Transverse colon (tissue), 4 donors: ENCODE data around the gene OR52J3. TPM values are rescaled to one million over a fixed set of nuclear protein-coding genes. Genes with fewer than 3 reads are reported as not detected.

Source experiments
- DNase-seq: peaks from one replicate; pipeline ENCODE4 v3.0.0-alpha.2; 2019
- H3K27ac ChIP-seq, 4 donors: fragments of 200-600 bp; sonication (generic); 2 replicates each; pipeline ENCODE4 v1.5.1; 2016 to 2018; ENCODE audit warnings: inconsistent platforms in 4 of 4
- H3K27me3 ChIP-seq: fragments of 200-600 bp; sonication (generic); 2 replicates; pipeline ENCODE4 v1.5.1; 2017; ENCODE audit warnings: inconsistent platforms
- H3K36me3 ChIP-seq, 4 donors: fragments of 200-600 bp; sonication (generic); 2 replicates each; pipeline ENCODE4 v1.5.1; 2017 to 2019; ENCODE audit warnings: inconsistent platforms in 4 of 4
- H3K4me1 ChIP-seq, 4 donors: fragments of 200-600 bp; sonication (generic); 2 replicates each; pipeline ENCODE4 v1.5.1; 2017 to 2020; ENCODE audit warnings: inconsistent platforms in 4 of 4
- H3K4me3 ChIP-seq, 4 donors: fragments of 200-600 bp; sonication (generic); 1 replicate in 1 of 4; 2 replicates in 3 of 4; pipeline versions ENCODE4 v1.5.1 to v1.6.1; 2017 to 2019; ENCODE audit warnings: inconsistent platforms in 4 of 4
- H3K9me3 ChIP-seq, 2 donors: fragments of 200-600 bp; sonication (generic); 2 replicates each; pipeline ENCODE4 v1.5.1; 2017 to 2019; ENCODE audit warnings: inconsistent platforms in 2 of 2
- CTCF ChIP-seq, 5 experiments: fragments of 200-600 bp in 3 of 5; fragments of 450-650 bp in 2 of 5; sonication (generic) in 3 of 5; IDR thresholded peaks; 1 replicate in 2 of 5; 2 replicates in 3 of 5; pipeline ENCODE4 v1.5.1; 2016 to 2017; ENCODE audit warnings: antibody characterized with exemption in 5 of 5, inconsistent platforms in 3 of 5, mild to moderate bottlenecking in 2 of 5, moderate library complexity in 1 of 5
- EP300 ChIP-seq: sonication (generic); formaldehyde crosslinking; IDR thresholded peaks from one replicate; pipeline ENCODE4 v1.6.1; 2017; ENCODE audit warnings: antibody characterized with exemption, low read depth
- POLR2A ChIP-seq: fragments of 450-650 bp; IDR thresholded peaks from one replicate; pipeline ENCODE4 v1.6.1; 2016; ENCODE audit warnings: antibody characterized with exemption, mild to moderate bottlenecking, moderate library complexity
- POLR2AphosphoS5 ChIP-seq, 3 donors: sonication (generic); formaldehyde crosslinking; IDR thresholded peaks; one replicate each; pipeline ENCODE4 v1.6.1; 2016; ENCODE audit warnings: antibody characterized with exemption in 3 of 3
- WGBS, 2 donors: methylation state at CpG; one replicate each; pipeline ENCODE4 v1.1.5; 2018; ENCODE audit warnings: low coverage in 1 of 2; 5-methylcytosine and 5-hydroxymethylcytosine counted together
- in situ Hi-C, 4 donors: fragments of 200-750 bp; cut with MboI; loops; one replicate each; pipeline versions ENCODE4 v1.15.0 to v1.15.1; 2017; ENCODE audit warnings: low sequenced_read_pairs in 3 of 4, low pct_ligation_motif_present in 1 of 4, low pct_unique_long_range_greater_than_20kb in 1 of 4
- intact Hi-C: fragments of 100-400 bp; cut with DNase I; formaldehyde crosslinking; loops from one replicate; pipeline ENCODE4 v1.15.1; 2023; ENCODE audit warnings: low total_unique reads
- total RNA-seq, 4 donors: library from RNA; depleted of rRNA; stranded (reverse); fragments of >200 nt; gene quantifications; one replicate each; pipeline ENCODE4 v1.1.0, GENCODE V29; 2016

The OR52J3 gene
- total RNA-seq, 4 donors from 2014 or later: not detected

- Histone ChIP-seq H3K4me3 (no peak overlapping the region), H3K27ac (no peak overlapping the region), H3K4me1 (no peaks in the 10 kb centered on the region), H3K27me3 (no peaks in the 10 kb centered on the region), H3K36me3 (no peaks in the 10 kb centered on the region), H3K9me3 (no peaks in the 10 kb centered on the region)
- intact Hi-C loops (no loop called here), in situ Hi-C loops (loop anchor here in 3 of 4 donors (25.0 kb wide), 3 partner anchors 101 to 826 kb away; partner anchors contain the start of genes OR51D1 (in 3 of the 3), OR51E1 (in 3 of the 3), OR51A7 (in 1 of the 3) and OR51G1 (in 1 of the 3))
- TF ChIP-seq POLR2A: no peak
- no peak for TF ChIP-seq POLR2AphosphoS5 (IDR thresholded peaks at IDR 0.05)
- TF ChIP-seq CTCF (IDR thresholded peaks at IDR 0.05): no peak
- no peak for TF ChIP-seq EP300
- WGBS, 2 donors: 77 to 83% methylated on average over 1 of the region's 1 CpG
- no peak for DNase-seq
These were observed 33.3 kb upstream of the OR52J3 start for GRCh38 chr11:5013012-5013411.

GRCh38 chr11:5021996-5022395 lies 24.3 kb upstream of the OR52J3 start:
- no peaks in the 10 kb centered on the region for H3K36me3 ChIP-seq
- WGBS, 2 donors: 91 to 100% methylated on average over 1 to 2 of the region's 2 CpGs
- no peak for TF ChIP-seq EP300
- TF ChIP-seq POLR2AphosphoS5 (IDR thresholded peaks at IDR 0.05): no peak
- TF ChIP-seq POLR2A: no peak
- TF ChIP-seq CTCF (IDR thresholded peaks at IDR 0.05): no peak
- H3K4me1 ChIP-seq: no peaks in the 10 kb centered on the region
- peaks cover 0 to 2% of the 10 kb centered on the region in 2 donors for H3K9me3 ChIP-seq
- intact Hi-C loops: no loop called here
- DNase-seq: no peak
- H3K4me3 ChIP-seq: no peak overlapping the region
- no peak overlapping the region for H3K27ac ChIP-seq
- H3K27me3 ChIP-seq: no peaks in the 10 kb centered on the region
- in situ Hi-C loops: loop anchor here in 3 of 4 donors (25.0 kb wide), 3 partner anchors 110 to 835 kb away; partner anchors contain the start of genes OR51D1 (in 3 of the 3), OR51E1 (in 3 of the 3), OR51A7 (in 1 of the 3) and OR51G1 (in 1 of the 3)

- intact Hi-C loops (no loop called here), in situ Hi-C loops (no loop called here)
- Histone ChIP-seq H3K36me3 (no peaks in the 10 kb centered on the region), H3K9me3 (no peaks in the 10 kb centered on the region), H3K4me1 (no peaks in the 10 kb centered on the region), H3K27me3 (no peaks in the 10 kb centered on the region), H3K27ac (no peak overlapping the region), H3K4me3 (no peak overlapping the region)
- 69 to 70% methylated on average over 2 of the region's 2 CpGs for WGBS, 2 donors
- TF ChIP-seq EP300 (no peak), CTCF (IDR thresholded peaks at IDR 0.05) (no peak), POLR2AphosphoS5 (IDR thresholded peaks at IDR 0.05) (no peak), POLR2A (no peak)
- no peak for DNase-seq
These were observed 9.7 kb upstream of the OR52J3 start for GRCh38 chr11:5036669-5037068.

GRCh38 chr11:5037926-5038325 lies 8.4 kb upstream of the OR52J3 start:
- H3K27ac ChIP-seq: no peak overlapping the region
- H3K4me3 ChIP-seq: no peak overlapping the region
- no peaks in the 10 kb centered on the region for H3K9me3 ChIP-seq
- in situ Hi-C loops: no loop called here
- H3K36me3 ChIP-seq: no peaks in the 10 kb centered on the region
- WGBS, 2 donors: 35 to 48% methylated on average over 2 of the region's 2 CpGs
- TF ChIP-seq POLR2A (no peak), POLR2AphosphoS5 (IDR thresholded peaks at IDR 0.05) (no peak), CTCF (IDR thresholded peaks at IDR 0.05) (no peak), EP300 (no peak)
- no peaks in the 10 kb centered on the region for H3K27me3 ChIP-seq
- DNase-seq: no peak
- no peaks in the 10 kb centered on the region for H3K4me1 ChIP-seq
- intact Hi-C loops: no loop called here
